WI38 (cell line): ENCODE measurements around the gene SLC5A10.

Experiments used
- H3K4me3 ChIP-seq: 2 replicates; pipeline ENCODE4 v1.5.1; 2011; ENCODE audit warnings: low read depth, mild to moderate bottlenecking, control low read depth, low read length
- CTCF ChIP-seq: IDR thresholded peaks from 2 replicates; pipeline ENCODE4 v1.5.1; 2012; ENCODE audit warnings: low read depth, mild to moderate bottlenecking, control low read depth, low read length

SLC5A10 gene

GRCh38 chr17:19012171-19013080 lies 60.5 kb downstream of the SLC5A10 start:
- no peak overlapping the region for H3K4me3 ChIP-seq
- no peak for TF ChIP-seq CTCF

- H3K4me3 ChIP-seq: no peak overlapping the region
- TF ChIP-seq CTCF: no peak
These were observed 61.3 kb downstream of the SLC5A10 start for GRCh38 chr17:19013226-19013625.

- no peak for TF ChIP-seq CTCF
- H3K4me3 ChIP-seq: no peak overlapping the region
These were observed 62.1 kb downstream of the SLC5A10 start for GRCh38 chr17:19013806-19014627.

GRCh38 chr17:19014628-19015215 lies 62.8 kb downstream of the SLC5A10 start:
- no peak for TF ChIP-seq CTCF
- H3K4me3 ChIP-seq: no peak overlapping the region

- H3K4me3 ChIP-seq: no peak overlapping the region
- TF ChIP-seq CTCF: no peak
These were observed 63.5 kb downstream of the SLC5A10 start for GRCh38 chr17:19015428-19015827.

GRCh38 chr17:19016297-19016696 lies 64.3 kb downstream of the SLC5A10 start:
- no peak for TF ChIP-seq CTCF
- H3K4me3 ChIP-seq: no peak overlapping the region
